Measurements from ENCODE around the gene IFNGR2.
"Not testable (repeated sequence)": the region's sequence is repeated elsewhere in the genome, so short reads cannot be mapped to it uniquely, and the experiment has no call there.

The IFNGR2 gene

DNA sequence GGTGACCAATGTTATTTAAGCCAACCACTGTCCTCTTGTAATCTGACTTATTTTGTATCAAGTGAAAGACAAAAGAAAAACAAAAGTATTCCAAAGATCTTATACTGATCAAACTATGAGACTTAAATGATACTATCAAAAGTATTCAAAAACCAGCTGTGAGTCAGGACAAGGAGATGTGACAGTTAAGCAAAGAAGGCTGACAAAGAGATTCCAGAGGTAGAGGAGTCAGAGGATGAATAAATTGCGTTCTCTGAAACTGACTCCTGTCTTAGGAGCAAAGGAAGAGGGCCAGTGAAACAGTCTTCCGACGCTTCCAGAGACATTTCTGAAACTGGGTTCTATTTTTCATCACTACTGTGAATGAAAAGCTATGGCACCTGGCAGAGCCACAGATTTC is 55.6 kb downstream of the IFNGR2 start:
- Histone ChIP-seq H3K9me3 (replicated peaks in 1 of 2; ENCODE audit: control insufficient read depth in 2 of 2, insufficient read depth in 1 of 2, low read depth in 1 of 2, low read length in 2 of 2) (no peaks in the 10 kb centered on the region), H3K9ac (ENCODE audit: low read depth, low read length, poor library complexity) (no peak overlapping the region), H2BK12ac (ENCODE audit: low read length) (no peak overlapping the region), H2BK15ac (ENCODE audit: low read length) (no peak overlapping the region), H3K18ac (ENCODE audit: low read length) (no peak overlapping the region), H2AK5ac (ENCODE audit: low read depth, low read length) (no peak overlapping the region), H3K27ac (replicated peaks; ENCODE audit: low read length) (no peak overlapping the region), H3K36me3 (replicated peaks in 1 of 2; ENCODE audit: control insufficient read depth in 2 of 2, insufficient read depth in 2 of 2, low read length in 2 of 2) (peaks cover 0 to 49% of the 10 kb centered on the region in 2 donors), H4K8ac (ENCODE audit: low read depth, low read length) (no peak overlapping the region), H2BK120ac (ENCODE audit: low read depth, low read length) (no peak overlapping the region), H3K79me1 (ENCODE audit: low read depth, low read length) (no peaks in the 10 kb centered on the region), H3K23ac (ENCODE audit: low read depth, low read length, poor library complexity) (no peak overlapping the region), H2BK5ac (ENCODE audit: low read length) (no peak overlapping the region), H3K4ac (ENCODE audit: low read length) (no peak overlapping the region), H3K27me3 (ENCODE audit: control insufficient read depth in 3 of 3, insufficient read depth in 3 of 3, low read depth in 1 of 3, low read length in 3 of 3) (no peaks in the 10 kb centered on the region), H4K91ac (ENCODE audit: low read depth, low read length, poor library complexity) (no peak overlapping the region), H2AFZ (ENCODE audit: low read length) (no peak overlapping the region), H3K4me1 (ENCODE audit: control insufficient read depth in 2 of 2, insufficient read depth in 1 of 2, low read depth in 1 of 2, low read length in 2 of 2) (no peaks in the 10 kb centered on the region), H3K4me3 (ENCODE audit: low read length in 2 of 2) (no peak overlapping the region), H3K4me2 (ENCODE audit: insufficient read depth, low read length, poor library complexity, severe bottlenecking) (no peak overlapping the region), H3K14ac (ENCODE audit: low read length) (no peak overlapping the region)
- no peak for DNase-seq (ENCODE audit: low spot score)
- WGBS, 2 donors (ENCODE audit: extremely low coverage in 2 of 2, insufficient read length in 2 of 2, insufficient replicate concordance in 1 of 2): no CpG with 5 or more reads among the region's 3 CpGs

DNA sequence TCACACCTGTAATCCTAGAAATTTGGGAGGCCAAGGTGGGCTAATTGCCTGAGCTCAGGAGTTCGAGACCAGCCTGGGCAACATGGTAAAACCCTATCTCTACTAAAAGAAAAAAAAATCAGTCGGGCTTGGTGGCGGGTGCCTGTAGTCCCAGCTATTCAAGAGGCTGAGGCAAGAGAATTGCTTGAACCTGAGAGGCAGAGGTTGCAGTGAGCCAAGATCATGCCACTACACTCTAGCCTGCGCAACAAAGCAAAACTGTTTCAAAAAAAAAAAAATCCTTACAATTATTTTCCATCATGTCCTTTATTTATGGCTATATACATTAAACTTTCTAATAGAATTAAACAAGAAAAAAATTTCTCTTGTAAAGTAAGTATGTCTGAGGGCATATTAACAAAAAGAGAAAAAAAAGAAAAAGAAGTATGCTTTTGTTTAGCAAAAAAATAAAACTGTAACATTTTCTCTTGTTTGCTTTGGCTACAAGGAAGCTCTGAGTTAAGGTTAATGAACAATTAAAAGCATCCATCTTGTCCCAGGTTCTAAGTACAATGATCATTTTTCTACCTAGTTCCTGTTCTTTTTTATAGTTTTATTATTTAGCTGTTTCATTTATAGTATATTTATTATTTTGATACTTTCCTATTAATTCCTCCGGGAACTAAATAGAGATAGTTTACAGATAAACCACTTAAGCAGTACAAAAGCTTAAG is 58.5 kb downstream of the IFNGR2 start:
- H4K8ac ChIP-seq (ENCODE audit: low read depth, low read length): no peak overlapping the region
- H3K27ac ChIP-seq (replicated peaks; ENCODE audit: low read length): no peak overlapping the region
- no peak overlapping the region for H3K4me2 ChIP-seq (ENCODE audit: insufficient read depth, low read length, poor library complexity, severe bottlenecking)
- no peak overlapping the region for H2BK5ac ChIP-seq (ENCODE audit: low read length)
- no peak overlapping the region for H3K9ac ChIP-seq (ENCODE audit: low read depth, low read length, poor library complexity)
- H2BK120ac ChIP-seq (ENCODE audit: low read depth, low read length): no peak overlapping the region
- H3K27me3 ChIP-seq (ENCODE audit: control insufficient read depth in 3 of 3, insufficient read depth in 3 of 3, low read depth in 1 of 3, low read length in 3 of 3): no peaks in the 10 kb centered on the region
- H3K14ac ChIP-seq (ENCODE audit: low read length): no peak overlapping the region
- H2AFZ ChIP-seq (ENCODE audit: low read length): no peak overlapping the region
- H3K18ac ChIP-seq (ENCODE audit: low read length): no peak overlapping the region
- no peaks in the 10 kb centered on the region for H3K4me1 ChIP-seq (ENCODE audit: control insufficient read depth in 2 of 2, insufficient read depth in 1 of 2, low read depth in 1 of 2, low read length in 2 of 2)
- no peak overlapping the region for H2BK15ac ChIP-seq (ENCODE audit: low read length)
- no peak for DNase-seq (ENCODE audit: low spot score)
- H3K4me3 ChIP-seq (ENCODE audit: low read length in 2 of 2): no peak overlapping the region
- no peak overlapping the region for H2AK5ac ChIP-seq (ENCODE audit: low read depth, low read length)
- no peak overlapping the region for H3K4ac ChIP-seq (ENCODE audit: low read length)
- H3K36me3 ChIP-seq (replicated peaks in 1 of 2; ENCODE audit: control insufficient read depth in 2 of 2, insufficient read depth in 2 of 2, low read length in 2 of 2): peaks cover 0 to 33% of the 10 kb centered on the region in 2 donors
- no peaks in the 10 kb centered on the region for H3K79me1 ChIP-seq (ENCODE audit: low read depth, low read length)
- no peak overlapping the region for H2BK12ac ChIP-seq (ENCODE audit: low read length)
- no peak overlapping the region for H4K91ac ChIP-seq (ENCODE audit: low read depth, low read length, poor library complexity)
- H3K9me3 ChIP-seq (replicated peaks in 1 of 2; ENCODE audit: control insufficient read depth in 2 of 2, insufficient read depth in 1 of 2, low read depth in 1 of 2, low read length in 2 of 2): no peaks in the 10 kb centered on the region
- no peak overlapping the region for H3K23ac ChIP-seq (ENCODE audit: low read depth, low read length, poor library complexity)
- WGBS, 2 donors (ENCODE audit: extremely low coverage in 2 of 2, insufficient read length in 2 of 2, insufficient replicate concordance in 1 of 2): no CpG with 5 or more reads among the region's 5 CpGs

- H4K91ac ChIP-seq (ENCODE audit: low read depth, low read length, poor library complexity); H2AFZ ChIP-seq (ENCODE audit: low read length); H4K8ac ChIP-seq (ENCODE audit: low read depth, low read length); H3K4me2 ChIP-seq (ENCODE audit: insufficient read depth, low read length, poor library complexity, severe bottlenecking); H3K4ac ChIP-seq (ENCODE audit: low read length); H2BK12ac ChIP-seq (ENCODE audit: low read length); H3K36me3 ChIP-seq (replicated peaks in 1 of 2; ENCODE audit: control insufficient read depth in 2 of 2, insufficient read depth in 2 of 2, low read length in 2 of 2); H3K27me3 ChIP-seq (ENCODE audit: control insufficient read depth in 3 of 3, insufficient read depth in 3 of 3, low read depth in 1 of 3, low read length in 3 of 3); H2BK5ac ChIP-seq (ENCODE audit: low read length); H2BK120ac ChIP-seq (ENCODE audit: low read depth, low read length); H3K4me1 ChIP-seq (ENCODE audit: control insufficient read depth in 2 of 2, insufficient read depth in 1 of 2, low read depth in 1 of 2, low read length in 2 of 2); H2BK15ac ChIP-seq (ENCODE audit: low read length); H3K79me1 ChIP-seq (ENCODE audit: low read depth, low read length); DNase-seq (ENCODE audit: low spot score); H3K27ac ChIP-seq (replicated peaks; ENCODE audit: low read length); H3K9ac ChIP-seq (ENCODE audit: low read depth, low read length, poor library complexity); H2AK5ac ChIP-seq (ENCODE audit: low read depth, low read length); H3K18ac ChIP-seq (ENCODE audit: low read length); H3K4me3 ChIP-seq (ENCODE audit: low read length in 2 of 2); H3K23ac ChIP-seq (ENCODE audit: low read depth, low read length, poor library complexity); H3K14ac ChIP-seq (ENCODE audit: low read length); H3K9me3 ChIP-seq (replicated peaks in 1 of 2; ENCODE audit: control insufficient read depth in 2 of 2, insufficient read depth in 1 of 2, low read depth in 1 of 2, low read length in 2 of 2): not testable (repeated sequence)
- WGBS, 2 donors (ENCODE audit: extremely low coverage in 2 of 2, insufficient read length in 2 of 2, insufficient replicate concordance in 1 of 2): no CpG with 5 or more reads among the region's 4 CpGs
Measured at GRCh38 chr21:33469183-33469582, 66.0 kb downstream of the IFNGR2 start.

DNA sequence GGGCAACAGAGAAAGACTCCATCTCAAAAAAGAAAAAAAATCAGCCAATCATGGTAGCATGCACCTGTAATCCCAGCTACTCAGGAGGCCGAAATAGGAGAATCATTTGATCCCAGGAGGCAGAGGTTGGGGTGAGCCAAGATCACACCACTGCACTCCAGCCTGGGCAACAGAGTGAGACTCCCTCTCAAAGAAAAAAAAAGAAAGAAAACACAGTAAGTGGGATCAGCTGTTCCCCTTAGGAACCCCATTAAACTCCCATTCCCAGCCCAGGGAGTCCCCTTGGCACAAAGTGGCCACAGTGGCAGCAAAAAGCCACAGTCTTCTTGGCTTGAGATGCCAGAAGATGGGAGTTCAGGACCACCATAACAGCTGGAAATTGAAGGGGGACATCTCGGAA is 67.5 kb downstream of the IFNGR2 start:
- Histone ChIP-seq H2AFZ (ENCODE audit: low read length) (no peak overlapping the region), H3K4me3 (ENCODE audit: low read length in 2 of 2) (no peak overlapping the region), H3K18ac (ENCODE audit: low read length) (no peak overlapping the region), H3K36me3 (replicated peaks in 1 of 2; ENCODE audit: control insufficient read depth in 2 of 2, insufficient read depth in 2 of 2, low read length in 2 of 2) (no peaks in the 10 kb centered on the region), H2BK120ac (ENCODE audit: low read depth, low read length) (no peak overlapping the region), H3K23ac (ENCODE audit: low read depth, low read length, poor library complexity) (no peak overlapping the region), H4K8ac (ENCODE audit: low read depth, low read length) (no peak overlapping the region), H3K4me1 (ENCODE audit: control insufficient read depth in 2 of 2, insufficient read depth in 1 of 2, low read depth in 1 of 2, low read length in 2 of 2) (no peaks in the 10 kb centered on the region), H2AK5ac (ENCODE audit: low read depth, low read length) (no peak overlapping the region), H2BK12ac (ENCODE audit: low read length) (no peak overlapping the region), H2BK15ac (ENCODE audit: low read length) (no peak overlapping the region), H3K4ac (ENCODE audit: low read length) (no peak overlapping the region), H3K9me3 (replicated peaks in 1 of 2; ENCODE audit: control insufficient read depth in 2 of 2, insufficient read depth in 1 of 2, low read depth in 1 of 2, low read length in 2 of 2) (peaks cover 0 to 8% of the 10 kb centered on the region in 2 donors), H3K14ac (ENCODE audit: low read length) (no peak overlapping the region), H3K27me3 (ENCODE audit: control insufficient read depth in 3 of 3, insufficient read depth in 3 of 3, low read depth in 1 of 3, low read length in 3 of 3) (no peaks in the 10 kb centered on the region), H4K91ac (ENCODE audit: low read depth, low read length, poor library complexity) (no peak overlapping the region), H3K79me1 (ENCODE audit: low read depth, low read length) (no peaks in the 10 kb centered on the region), H2BK5ac (ENCODE audit: low read length) (no peak overlapping the region), H3K27ac (replicated peaks; ENCODE audit: low read length) (no peak overlapping the region), H3K9ac (ENCODE audit: low read depth, low read length, poor library complexity) (no peak overlapping the region), H3K4me2 (ENCODE audit: insufficient read depth, low read length, poor library complexity, severe bottlenecking) (no peak overlapping the region)
- no peak for DNase-seq (ENCODE audit: low spot score)
- no CpG with 5 or more reads among the region's 2 CpGs for WGBS, 2 donors (ENCODE audit: extremely low coverage in 2 of 2, insufficient read length in 2 of 2, insufficient replicate concordance in 1 of 2)
